ENCODE data around the gene LAPTM5.

LAPTM5 gene

DNA sequence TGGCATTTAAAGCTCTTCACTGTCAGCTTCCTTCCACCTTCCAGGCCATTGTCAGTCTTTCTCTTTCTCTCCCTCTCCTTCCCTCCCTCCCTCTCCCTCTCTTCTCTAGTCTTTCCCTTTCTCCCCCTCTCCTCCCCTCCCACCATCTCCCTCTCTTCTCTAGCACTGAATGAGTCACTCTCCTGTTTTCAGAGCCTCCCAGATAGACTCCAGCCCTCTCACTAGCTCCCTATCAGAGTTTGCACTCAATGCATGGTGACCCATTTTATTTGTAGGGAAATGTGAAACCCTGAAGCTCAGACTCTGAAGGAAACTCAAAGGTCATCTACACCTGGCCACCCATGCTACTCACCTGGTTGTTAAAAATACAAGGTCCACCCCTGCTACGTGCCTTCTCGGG is 29.8 kb downstream of the LAPTM5 start:
- no peak for DNase-seq

DNA sequence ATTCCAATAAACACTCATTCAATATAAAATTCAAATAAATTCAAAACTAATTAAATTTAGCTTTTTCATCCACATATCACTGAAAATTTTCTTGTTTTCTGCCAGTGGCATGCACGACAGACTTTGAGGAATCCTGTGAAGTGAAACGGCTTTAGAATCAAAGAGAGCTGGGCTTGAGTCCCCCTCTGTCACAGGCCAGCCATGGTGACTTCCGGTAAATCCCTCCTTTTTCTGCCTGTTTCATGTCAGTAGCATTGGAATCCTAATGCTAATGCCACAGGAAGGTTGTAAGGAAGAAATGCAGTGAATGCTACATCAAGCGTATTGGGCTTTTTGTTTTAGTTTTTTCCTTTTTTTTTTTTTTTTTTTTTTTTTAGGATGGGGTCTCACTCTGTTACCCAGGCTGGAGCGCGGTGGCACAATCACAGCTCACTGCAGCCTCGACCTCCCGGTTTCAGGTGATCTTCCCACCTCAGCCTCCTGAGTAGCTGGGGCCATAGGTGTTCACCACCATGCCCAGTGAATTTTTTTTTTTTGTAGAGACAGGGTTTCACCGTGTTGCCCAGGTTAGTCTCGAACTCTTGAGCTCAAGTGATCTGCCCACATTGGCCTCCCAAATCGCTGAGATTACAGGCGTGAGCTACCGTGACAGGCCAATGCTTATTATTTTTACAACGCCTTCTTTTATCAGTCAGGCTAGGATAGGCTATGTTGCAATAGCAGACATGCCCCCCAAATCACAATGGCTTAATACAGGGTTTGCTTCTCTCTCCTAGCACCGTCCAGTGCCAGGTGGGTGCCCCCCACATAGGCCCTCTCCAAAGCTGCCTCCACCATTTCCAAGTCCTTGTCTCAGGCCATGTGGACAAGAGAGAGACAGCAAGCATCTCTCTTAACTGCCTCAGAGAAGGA is 30.5 kb downstream of the LAPTM5 start:
- no peak for DNase-seq

DNA sequence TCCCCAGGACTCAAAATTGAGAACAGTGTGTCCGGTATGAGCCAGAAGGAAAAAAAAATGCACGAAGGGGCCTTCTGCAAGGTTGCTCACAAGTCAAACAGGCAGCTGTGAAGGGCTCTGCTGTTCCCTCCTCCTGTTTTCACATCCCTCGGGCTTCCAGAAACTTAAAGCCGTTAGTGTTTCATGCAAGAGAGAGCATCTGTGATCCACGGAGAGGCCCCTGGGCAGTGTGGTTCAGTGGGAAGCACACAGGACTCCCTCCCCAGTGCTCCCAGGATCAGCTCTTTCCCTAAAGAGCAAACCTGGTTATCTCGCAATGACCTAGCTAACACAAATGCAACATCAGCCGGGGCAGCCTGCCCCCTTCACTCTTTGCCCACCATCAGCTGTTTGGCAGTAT is 31.3 kb downstream of the LAPTM5 start:
- DNase-seq, result no peak

DNA sequence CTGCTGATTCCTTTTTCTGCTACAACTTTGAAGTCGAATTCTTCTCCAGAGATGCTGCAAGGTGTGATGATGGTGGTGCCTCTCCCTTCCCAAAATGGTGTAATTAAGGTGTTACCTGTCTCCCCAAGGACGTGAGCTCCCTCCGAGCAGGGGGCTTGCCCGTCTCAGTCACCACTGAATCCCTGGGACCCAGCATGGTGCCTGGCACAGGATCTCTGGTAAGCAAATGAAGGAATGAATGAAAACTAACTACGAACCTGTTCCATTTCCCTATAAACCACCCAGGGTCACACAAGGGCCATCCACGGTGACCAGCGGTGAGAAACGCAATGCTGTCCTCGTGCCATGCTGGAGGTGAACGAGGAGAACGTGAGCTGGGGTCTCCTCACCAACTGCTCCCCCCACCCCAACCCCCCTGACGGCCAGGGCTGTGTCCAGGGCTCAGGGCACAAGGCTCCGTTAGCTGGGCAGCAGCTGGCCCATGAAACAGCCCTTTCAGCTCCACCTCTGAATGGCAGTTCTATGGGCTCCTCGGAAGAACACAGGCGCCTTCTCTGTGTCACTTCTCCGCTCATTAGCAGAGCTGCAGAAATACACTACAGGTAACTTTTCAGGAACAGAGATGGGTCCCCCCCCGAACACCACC is 32.0 kb downstream of the LAPTM5 start:
- no peak for DNase-seq

DNA sequence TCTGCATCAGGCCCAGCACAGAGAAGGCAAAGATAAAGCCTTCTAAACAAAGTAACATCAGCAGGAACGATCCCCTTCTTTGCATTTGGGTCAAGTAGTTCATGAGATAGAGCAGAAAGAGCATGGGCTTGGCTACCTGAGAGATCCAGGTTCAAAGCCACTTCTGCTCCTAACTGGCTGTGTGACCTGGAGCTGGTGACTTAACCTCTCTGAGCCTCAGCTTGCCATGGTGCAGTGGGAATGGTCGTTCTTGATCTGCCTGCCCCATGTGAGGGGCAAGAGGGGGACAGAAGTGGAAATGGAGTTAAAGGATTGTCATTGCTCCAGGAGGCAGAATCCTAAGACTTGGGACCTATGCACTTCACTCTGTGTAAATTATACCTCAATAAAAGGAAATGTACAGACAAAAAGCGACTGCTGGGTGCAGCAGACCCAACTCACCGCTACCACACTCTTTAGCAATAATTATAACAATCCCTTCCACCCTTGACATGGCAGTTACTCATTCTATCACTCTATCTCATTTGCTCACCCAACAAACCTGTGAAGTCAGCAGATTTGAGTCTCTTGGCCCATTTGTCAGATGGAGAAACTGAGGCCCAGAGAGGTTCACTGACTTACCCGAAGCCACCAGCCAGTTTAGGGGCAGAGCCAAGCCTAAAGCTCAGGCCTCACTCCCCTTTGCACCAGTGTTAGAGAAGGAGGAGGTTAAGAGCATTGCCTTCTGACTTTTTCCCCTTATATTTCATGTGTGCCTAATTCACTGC is 32.7 kb downstream of the LAPTM5 start:
- DNase-seq, result no peak

DNA sequence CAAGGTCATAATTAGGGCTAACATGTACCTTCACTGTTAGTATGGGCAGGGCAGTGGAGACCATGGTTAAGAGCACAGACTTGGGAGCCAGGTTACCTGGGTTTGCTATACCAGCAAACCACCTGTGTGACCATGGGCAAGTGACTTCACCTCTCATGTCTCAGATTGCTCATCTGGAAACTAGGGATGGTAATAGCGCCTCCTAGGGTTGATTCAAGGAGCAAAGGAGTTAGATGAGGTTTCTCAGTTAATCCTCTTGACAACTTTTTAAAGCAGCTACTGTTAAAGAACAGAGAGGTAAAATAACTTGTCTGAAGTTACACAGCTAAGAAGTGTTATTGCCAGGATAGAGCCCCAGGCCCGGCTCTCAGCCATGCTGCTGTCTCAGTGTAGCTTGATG is 33.4 kb downstream of the LAPTM5 start:
- no peak for DNase-seq

DNA sequence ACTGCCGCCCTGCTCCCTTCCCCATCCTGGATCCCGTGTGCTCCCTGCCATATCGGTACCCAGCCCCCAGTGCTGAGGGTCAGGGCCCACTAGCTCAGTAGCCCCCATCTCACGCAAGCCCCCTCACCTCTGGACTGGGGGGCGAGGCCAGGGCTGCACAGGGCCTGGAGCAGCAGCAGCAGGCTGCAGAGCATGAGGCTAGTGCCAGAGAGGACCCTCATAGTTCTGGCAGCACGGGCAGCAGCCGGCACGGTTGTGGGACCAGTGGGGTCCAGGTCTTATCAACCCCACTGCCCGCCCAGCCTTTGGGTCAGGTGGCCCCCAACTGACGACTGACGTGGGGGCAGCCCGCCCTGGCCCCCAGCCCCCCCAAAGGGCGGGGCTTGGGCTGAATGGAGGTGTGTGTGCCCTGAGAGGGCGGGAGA is 34.2 kb downstream of the LAPTM5 start, which contains the start of gene MATN1:
MATN1 (minus strand) TSS at position 255 of the 425 bp plus-strand sequence; CDS start at position 221, 34 bp downstream.
- DNase-seq, result no peak

DNA sequence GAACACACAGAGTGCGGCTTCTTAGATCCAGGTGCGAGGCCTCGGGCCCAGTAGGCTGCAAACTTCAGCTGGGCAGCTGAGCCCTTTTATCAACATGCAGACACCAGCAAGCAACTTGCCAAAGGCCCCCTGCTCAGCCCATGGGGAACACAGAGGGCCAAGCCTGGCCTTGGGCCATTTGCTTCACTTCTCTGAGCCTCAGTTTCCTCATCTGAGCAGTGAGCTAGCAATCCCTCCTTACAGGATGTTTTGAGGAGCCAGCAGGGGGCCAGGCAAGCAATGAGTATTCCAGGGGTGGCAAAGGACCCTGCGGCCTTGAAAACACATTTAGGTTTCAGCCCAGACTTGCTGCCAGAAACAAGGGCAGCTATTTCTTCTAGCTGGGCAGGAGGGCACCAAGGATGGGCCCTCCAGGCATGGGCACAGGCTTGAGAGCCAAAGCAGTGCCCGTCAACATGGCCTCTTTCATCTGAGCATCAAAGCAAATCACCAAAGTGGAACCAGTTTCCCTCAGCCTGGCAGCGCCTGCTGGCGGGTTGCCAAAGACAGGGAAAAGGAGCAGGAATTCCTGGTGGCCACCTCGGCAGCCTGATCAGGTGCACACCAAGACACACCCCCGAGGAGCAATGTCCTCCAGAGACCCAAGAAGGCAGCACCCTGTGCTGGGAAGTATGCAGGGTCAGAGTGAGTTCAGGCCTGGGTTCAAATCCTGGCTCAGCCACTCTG is 35.6 kb downstream of the LAPTM5 start:
- no peak for DNase-seq

DNA sequence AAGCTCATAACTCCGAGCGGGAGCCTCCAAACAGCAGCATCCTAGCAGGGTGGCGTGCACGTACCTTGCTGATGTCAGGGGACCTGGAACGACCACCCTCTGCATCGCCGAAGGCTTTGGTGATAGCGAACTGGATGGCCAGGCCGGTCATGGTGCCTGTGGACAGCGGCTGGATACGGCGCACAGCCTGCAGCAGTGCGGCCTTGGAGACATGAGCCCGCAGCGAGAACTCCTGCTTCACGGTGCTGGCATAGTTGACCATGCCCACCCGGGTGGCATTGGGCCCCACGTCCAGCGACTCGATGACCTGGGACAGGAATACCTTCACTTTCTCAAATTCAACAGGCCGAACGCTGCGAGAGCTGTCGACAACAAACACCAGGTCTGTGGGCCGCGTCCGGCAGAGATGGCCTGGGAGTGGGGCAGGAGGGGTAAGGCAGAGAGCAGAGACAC is 36.2 kb downstream of the LAPTM5 start:
- no peak for DNase-seq

DNA sequence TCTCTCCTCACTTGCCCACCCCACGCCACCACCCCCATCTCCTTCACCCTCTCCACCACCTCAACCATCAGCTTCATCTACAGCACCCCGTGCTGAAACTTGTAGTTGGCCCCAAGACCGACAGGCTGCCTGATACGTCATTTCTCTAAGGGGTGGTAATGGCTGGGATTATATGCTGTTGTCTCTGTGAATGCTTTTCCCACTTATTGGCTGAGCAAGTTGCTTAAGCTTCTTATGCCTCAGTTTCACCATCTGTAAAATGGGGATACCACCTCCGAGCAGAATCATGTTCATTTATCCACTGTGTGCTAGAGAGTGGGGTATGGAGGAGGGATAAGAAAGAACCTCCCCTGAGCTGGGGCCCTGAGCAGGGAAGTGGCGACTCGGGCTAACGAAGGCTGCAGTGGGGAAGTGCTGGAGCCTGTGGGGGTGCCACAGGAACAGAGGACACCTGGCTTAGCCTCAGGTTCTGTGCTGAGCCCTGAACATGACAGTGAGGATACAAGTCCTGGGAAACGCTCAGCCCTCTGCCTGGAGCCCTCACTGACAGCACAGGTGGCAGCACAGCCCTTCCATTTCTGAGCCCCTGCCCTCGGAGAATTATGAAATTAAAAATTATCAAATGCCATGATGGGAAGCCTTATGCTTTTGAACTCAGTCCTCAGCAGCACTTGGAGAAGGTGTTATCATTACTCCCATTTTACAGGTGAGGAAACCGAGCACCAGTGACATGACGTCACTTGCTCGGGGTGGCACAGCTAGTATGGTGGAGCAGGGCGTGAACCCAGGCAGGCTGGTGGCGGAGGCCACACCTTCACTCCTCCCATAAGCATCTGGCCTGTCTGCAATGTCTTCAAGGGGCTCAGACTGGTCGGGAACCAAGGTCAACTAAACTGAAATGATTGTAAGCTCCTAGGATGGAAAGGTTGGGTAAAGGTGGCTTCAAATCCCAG is 37.0 kb downstream of the LAPTM5 start:
- no peak for DNase-seq

DNA sequence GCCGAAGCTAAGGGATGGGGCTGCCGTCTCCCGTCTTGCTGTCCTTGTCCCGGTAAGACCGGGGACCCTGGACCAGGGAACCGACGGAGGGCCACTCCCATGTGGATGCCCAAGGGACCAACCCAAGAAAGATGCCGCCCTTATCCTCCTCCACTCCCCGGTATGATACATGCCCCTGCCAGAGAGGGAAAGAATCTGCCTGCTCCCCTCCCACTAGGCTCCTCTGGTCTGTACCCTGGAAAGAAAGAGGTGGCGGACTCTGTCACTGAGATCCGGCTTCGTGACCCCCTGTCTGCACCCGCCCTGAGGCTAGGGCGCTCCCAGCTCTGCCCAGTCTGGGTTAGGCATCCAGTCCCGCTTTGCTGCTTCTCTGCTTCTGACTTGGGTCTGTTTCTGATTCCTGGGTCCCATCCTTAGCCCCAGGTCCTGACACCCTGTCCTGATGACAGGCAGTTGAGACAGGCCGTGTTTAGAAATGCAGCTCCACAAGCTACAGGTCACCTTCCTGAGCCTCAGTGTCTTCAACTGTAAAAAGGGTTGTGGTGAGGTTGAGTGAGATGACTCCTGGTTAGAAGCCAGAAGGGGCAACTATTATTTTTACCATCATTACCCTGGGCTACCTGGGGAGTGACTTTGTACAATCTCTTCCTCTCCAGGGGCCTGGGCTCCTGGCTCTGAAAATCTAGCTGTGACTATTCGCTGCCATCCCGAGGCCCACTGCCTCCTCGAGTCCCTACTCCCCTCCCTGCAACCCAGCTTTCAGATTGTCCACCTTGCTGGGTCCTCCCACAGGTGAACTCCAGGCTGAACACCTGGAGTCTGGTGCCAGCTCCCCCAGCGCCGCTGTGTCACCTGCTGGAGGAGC is 37.9 kb downstream of the LAPTM5 start:
- DNase-seq, result peak; percentile 80

DNA sequence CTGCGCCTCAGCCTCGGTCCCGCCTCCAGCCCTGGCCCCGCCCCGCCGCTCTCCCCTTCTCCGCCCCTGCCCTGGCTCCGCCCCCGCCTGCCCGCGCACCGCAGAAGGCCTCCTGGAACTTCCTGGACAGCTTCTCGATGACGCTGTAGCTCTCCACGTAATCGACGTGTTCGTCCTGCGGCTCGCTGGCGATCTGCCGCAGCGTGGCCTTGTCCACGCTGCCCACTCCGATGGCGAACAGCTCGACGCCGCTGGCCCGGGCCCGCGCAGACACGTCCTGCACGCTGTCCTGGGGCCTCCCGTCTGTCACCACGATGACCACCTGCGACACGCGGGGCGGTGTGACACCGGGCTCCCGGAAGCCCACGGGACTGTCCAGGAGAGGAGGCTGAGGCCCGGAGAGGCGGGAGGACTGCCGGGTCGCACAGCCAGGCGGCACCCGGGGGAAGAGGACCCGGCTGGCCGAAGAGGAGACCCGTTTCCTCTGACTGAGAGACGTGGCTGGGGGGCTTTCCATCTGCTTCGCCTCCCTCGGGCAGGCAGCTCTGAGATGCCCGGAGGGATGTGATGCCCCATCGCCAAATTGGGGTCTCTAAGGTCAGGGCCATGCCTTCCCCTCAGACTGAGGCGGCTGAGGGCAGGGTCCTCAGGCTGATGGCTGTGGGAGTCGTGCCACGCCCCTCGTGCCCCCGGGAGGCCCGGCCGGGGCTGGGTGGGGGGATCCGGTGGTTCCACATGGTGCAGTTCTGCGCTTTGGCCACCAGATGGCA is 38.8 kb downstream of the LAPTM5 start:
- no peak for DNase-seq

DNA sequence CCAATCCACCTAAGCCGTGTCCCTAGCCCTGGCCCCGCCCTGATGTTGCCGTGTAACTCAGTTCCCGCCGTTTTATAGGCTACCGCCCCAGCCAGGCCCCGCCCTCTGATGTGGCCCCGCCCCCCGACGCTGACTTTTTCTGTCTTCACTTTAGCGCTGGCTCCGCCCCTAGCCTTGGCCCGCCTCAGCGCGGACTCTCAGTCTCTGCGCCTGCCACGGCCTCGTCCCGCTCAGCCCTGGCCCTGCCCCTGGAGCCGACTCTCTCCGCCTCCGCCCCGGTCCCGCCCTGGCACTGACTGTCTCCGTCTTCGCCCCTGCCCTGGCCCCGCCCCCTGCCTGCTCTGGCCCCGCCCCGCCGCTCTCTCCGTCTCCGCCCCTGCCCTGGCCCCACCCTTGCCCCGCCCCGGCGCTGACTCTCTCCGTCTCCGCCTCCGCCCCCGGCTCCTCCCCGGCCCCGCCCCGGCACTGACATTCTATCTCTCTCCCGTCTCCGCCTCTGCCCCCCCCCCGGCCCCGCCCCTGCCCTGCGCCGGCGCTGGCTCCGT is 39.4 kb downstream of the LAPTM5 start:
- DNase-seq, result peak; percentile 99

DNA sequence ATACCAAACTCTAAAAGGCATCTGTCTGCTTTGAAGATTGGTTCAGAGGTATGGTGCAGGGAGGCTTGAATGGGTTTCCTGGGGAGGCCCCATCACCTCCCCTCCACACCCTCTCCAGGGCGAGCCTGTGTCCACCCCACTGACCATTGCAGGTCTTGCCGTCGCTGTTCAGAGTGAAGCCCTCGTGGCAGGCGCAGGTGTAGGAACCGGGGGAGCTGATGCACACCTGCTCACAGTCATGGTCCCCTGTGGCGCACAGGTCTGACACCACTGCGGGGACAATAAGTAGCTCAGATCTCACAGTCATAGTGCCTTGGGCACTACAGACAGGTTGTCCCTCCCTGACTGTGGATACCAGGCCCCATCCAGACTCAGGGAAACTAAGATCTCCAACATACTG is 40.9 kb downstream of the LAPTM5 start:
- DNase-seq, result no peak

DNA sequence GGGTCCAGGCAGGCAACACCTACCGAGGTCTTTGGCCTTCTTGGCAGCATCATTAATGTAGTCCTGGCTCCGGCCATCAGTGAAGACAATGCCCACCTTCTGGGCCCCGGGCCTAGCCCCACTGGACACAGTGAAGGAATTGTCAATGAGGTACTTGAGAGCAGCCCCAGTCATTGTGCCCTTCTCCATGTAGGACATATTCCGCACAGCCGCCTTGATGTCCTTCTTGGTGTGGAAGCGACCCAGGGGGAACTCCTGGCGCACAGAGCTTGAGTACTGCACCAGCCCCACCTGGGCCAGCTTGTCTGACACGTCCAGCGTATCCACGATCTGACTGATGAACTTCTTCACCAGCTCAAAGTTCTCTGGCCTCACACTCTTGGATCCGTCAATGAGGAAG is 41.7 kb downstream of the LAPTM5 start:
- no peak for DNase-seq

DNA sequence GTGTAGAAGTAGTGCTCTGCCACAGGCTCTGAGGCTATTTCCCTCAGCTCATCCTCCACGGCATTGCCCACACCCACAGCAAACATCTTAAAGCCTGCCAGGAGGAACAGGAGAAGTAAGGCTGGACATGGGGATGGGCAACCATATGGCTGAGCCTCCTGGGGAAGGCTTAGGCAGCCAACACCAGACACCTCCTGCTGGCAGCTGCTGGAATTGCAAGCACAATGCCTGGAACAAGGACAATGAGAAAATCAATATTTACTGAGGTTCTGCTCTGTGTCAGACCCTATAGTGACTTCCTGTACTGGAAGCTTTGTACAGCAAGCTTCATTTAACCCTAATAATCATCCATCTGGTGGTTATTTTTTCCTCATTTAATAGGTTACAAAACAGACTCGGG is 42.4 kb downstream of the LAPTM5 start:
- no peak for DNase-seq

DNA sequence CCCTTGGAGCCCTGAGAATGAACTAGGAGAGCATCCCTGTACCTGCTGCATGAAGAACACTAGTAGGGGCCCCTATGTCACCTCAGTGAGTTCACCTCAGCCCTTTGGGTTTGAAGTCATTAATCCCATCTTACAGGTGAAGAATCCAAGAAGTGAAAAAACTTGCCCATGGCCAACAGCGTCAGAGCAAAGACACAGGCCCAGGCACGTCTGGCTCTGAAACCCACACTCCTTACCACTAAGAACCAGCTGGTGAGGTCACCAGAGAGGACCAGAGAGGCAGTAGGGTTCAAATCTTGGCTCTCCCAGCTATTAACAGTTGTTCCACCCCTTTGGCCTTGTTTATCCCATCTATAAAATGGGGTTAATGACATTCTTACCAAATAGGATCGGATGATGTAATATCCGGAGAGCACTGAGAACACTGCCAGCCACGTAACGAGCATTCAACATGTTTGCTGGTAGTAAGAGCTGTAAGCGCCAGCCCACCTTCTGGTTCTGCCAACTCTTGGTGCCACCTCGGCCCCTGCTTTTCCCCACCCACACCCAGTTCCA is 43.0 kb downstream of the LAPTM5 start:
- DNase-seq, result no peak

DNA sequence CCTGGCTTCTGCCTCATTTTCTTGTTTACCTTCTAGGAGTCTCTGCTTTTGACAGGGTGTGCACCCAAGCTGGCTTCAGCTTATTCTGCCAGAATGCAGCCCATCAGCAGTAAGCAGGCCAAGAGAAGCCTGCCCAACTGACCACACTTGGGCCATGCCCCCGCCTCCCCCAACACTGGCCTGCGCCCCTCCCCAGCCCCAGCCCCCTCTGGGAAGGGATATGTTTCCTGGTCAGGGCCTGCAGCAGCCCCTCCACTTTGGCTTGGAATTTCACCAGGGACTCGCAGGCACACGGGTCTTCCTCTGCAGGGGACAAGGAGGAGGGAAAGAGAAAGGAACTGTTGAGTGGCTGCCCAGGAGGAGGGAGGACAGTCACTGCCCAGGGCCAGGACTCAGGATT is 43.5 kb downstream of the LAPTM5 start:
- DNase-seq, result no peak

DNA sequence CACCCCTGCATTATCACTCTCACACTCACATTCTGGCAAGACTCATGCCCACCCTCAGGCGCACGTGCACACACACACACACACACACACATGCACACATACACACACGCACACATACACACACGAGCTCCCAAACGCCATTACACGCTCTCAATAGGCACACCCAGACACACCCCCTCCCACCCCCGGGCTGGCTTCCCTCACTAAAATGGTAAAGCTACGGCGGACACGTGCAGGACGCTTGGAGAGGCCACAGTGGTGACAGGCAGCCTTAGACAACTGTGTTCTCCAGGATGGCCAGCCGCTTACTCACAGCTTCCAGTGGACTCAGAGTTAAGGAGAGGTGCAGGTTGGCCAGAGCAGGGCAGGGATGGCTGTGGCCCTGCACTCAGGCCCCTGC is 44.3 kb downstream of the LAPTM5 start:
- DNase-seq, result no peak

All from NCI-H1436 (cell line).